GM20431 (cell line): Measurements from ENCODE around the gene VAMP4.
"Not testable (repeated sequence)": the region's sequence is repeated elsewhere in the genome, so short reads cannot be mapped to it uniquely, and the experiment has no call there.

ENCODE experiments used
- in situ Hi-C: fragments of 300-500 bp; cut with MseI, MboI; formaldehyde crosslinking; loops from one replicate; pipeline ENCODE4 v1.15.0; 2020; ENCODE audit warnings: low sequenced_read_pairs; ENCODE audit not compliant: unreplicated experiment

VAMP4 gene

DNA sequence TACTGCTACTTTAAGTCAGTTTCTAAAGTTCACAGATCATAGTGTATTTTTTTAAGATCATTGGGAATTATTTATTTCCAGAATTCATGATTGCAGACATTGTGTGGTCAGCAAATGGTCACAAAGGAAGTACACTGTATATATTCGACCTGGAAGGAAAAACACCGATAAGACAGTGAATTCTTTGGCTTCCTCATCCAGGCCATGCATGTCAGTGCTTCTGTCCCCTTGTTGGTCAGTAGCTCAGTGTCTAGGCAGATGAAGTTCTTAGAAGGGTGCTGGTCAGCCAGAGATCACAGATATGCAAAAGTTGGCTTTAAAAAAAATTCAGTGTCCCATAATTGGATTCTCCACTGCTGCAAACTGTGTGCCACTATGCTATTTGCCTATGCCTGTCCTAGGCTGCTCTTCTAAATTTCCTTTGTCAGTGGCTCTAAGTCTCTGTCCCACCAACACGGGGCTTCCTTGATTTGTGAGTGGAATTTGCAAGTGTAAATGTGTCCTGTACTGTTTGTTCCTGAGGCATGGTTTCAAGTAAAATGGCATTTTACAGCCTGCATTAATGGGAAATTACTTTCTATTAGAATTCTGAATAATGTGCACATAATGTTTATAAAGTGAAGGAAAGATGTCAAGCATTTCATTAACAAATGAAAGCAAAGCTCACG, 12.0 kb upstream of the VAMP4 start:
- in situ Hi-C loops: no loop called here

GRCh38 chr1:171753182-171753581, 11.3 kb upstream of the VAMP4 start:
- in situ Hi-C loops: no loop called here

- in situ Hi-C loops: no loop called here
Observed at GRCh38 chr1:171751221-171751620, 9.4 kb upstream of the VAMP4 start.

- in situ Hi-C loops: no loop called here
Observed at GRCh38 chr1:171748651-171749050, 6.8 kb upstream of the VAMP4 start.

- in situ Hi-C loops: no loop called here
Observed at GRCh38 chr1:171744986-171745385, 3.1 kb upstream of the VAMP4 start.

DNA sequence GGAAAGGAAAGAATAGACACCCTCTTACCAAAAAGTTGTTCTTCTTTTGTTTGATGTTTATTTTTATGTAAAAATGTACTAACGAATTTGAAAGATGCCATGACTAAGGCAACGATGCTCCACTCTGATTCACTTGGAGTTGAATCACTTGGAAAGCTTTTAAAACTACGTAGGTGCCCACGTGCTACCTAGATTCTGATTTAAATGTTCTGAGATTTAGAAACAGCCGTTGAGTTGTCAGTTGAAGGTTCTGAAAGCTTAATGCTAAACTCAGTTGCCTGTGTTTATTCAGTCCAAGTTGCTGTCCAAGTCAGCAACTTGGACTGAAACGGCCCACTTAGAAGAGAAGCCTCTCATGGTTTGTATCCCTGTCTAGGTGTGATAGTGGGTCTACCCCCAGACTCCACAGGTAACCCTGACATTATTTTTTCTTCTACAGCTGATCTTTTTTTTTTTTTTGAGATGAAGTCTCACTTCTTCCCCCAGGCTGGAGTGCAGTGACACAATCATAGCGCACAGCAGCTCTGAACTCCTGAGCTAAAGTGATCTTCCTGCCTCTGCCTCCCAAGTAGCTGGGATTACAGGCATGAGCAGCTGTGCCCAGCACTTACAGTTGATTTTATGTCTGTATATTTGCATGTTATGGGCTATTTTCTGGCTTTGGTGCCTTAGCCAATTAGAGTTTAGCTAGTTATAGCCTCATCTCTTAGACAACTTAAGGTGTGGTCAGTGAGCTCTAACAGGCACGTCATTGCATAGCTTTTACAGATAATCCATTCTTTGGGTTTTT, 1.4 kb upstream of the VAMP4 start:
- in situ Hi-C loops: no loop called here

GRCh38 chr1:171742577-171742922, 685 bp upstream of the VAMP4 start:
- in situ Hi-C loops: no loop called here

DNA sequence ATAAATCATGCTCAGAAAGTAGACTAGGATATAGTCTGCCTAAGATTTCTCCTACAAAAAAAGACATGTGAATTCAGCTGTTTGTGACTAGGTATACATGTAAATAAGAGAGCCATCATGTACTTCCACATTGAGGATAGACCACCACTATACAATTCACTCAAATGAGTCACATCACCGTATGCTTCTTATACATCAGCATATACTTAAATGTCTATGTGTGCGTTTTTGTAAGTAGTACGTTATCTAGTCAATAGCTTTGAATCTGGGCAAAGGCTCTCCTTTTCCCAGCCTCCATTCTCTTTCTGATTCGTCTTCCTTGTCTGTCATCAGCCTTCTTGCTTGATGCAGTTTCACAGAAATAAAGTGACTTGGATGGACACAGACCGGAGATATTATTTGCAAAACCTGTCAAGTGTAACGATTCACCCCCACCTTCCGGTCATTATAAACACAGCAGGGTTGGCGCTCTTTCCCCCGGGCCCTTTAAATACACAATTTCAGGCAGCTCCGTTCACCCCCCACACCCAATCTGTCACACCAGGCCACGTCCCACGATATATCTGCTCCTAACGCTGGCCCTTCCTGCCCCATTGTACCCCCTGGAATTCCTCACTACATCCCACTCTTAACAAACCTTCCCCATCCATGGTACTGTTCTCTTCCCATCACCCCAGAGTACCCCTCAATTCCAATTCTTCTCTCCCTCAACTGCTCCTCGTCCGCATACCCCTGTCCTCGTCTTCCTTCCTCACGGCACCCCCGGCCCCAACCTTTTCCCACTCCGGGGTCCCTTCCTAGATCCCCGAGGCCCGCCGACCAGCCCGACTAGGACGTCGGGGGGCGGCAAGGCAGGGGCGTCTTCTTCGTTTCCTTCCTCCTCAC, 636 bp downstream of the VAMP4 start:
- in situ Hi-C loops: no loop called here

GRCh38 chr1:171740356-171740863, 1.5 kb downstream of the VAMP4 start:
- in situ Hi-C loops: no loop called here

- in situ Hi-C loops: no loop called here
Observed at GRCh38 chr1:171739656-171740055, 2.2 kb downstream of the VAMP4 start.

- in situ Hi-C loops: no loop called here
Observed at GRCh38 chr1:171738911-171739310, 3.0 kb downstream of the VAMP4 start.

- in situ Hi-C loops: no loop called here
Observed at GRCh38 chr1:171736196-171736595, 5.7 kb downstream of the VAMP4 start.

GRCh38 chr1:171730052-171730451, 11.8 kb downstream of the VAMP4 start:
- in situ Hi-C loops: no loop called here

GRCh38 chr1:171727778-171728177, 14.1 kb downstream of the VAMP4 start:
- in situ Hi-C loops: no loop called here

- in situ Hi-C loops: not testable (repeated sequence)
Observed at GRCh38 chr1:171723180-171723579, 18.7 kb downstream of the VAMP4 start.

GRCh38 chr1:171718848-171719247, 23.0 kb downstream of the VAMP4 start:
- in situ Hi-C loops: no loop called here

- in situ Hi-C loops: no loop called here
Observed at GRCh38 chr1:171718216-171718615, 23.6 kb downstream of the VAMP4 start.

- in situ Hi-C loops: no loop called here
Observed at GRCh38 chr1:171717062-171717718, 24.7 kb downstream of the VAMP4 start.

DNA sequence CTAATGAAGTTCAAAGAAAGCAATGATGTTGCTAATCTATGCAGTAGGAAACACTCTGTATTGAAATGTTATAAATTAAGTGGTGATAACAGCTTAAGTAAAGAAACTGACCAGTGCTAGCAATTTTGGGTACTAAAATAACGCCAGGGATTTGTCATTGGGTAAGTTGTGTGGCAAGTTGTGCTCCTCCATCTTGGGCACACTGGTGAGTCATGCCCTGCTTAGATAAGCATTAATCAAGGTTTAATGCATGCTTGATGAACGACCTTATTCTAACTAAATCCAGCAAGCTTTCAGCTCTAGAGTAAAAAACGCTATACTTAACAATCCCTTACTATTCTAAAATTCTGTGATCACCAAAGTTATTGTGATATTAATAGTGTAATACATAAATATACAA, 25.2 kb downstream of the VAMP4 start:
- in situ Hi-C loops: no loop called here

DNA sequence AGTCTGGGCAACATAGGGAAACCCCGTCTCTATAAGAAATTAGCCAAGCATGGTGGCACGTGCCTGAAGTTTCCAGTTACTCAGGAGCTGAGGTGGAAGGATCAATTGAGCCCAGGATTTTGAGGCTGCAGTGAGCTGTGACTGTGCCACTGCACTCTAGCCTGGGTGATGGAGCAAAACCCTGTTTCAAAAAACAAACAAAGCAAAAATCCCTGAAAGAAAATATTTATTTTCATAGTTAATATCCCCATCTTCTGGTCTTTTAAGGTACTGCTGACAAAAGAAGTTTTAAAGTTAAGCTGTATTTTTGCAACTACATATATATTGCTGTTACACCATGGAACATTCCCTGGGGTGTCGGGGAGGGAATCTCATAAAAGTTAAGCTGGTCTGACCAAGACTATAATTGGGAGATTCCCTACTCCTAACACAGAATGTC, 26.0 kb downstream of the VAMP4 start:
- in situ Hi-C loops: no loop called here
